ENCODE data around the gene BCKDK.

DNA sequence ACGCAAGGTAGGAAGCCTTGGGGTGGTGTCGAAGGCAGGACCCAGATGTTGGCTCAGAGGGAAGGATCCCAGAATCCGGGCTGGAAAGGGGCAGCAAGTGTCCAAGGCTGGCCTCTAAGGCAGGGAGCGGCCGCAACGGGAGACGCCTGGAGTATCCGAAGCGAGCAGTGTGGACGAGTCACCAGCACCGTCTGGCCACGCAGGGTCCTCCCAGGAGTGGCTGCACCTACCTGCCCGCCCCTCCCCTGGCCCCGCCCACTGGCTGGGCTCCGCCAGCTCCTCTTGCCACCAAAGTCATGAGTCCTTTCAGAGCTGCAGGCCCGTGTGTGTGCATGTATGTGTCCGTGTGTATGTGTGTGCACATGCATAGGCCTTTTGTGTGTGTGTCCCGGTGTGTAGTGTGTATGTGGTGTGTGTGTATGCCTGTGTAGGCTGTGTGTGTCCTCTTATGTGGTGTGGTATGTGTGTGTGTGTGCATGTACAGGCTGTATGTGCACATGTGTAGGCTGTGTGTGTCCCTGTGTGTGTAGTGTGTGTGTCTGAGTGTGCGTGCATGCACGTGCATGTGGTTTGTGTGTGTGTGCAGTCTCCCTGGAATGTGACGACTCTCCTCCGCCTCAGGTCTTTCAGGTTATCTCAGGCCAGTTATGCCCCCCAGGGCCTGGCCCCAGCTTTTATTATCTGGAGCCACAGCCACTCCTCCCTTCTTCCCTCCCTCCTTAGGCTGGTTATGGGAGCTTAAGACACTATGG, 27.5 kb downstream of the BCKDK start, which contains the start of gene PRSS8:
- TF ChIP-seq, protein P1, sequence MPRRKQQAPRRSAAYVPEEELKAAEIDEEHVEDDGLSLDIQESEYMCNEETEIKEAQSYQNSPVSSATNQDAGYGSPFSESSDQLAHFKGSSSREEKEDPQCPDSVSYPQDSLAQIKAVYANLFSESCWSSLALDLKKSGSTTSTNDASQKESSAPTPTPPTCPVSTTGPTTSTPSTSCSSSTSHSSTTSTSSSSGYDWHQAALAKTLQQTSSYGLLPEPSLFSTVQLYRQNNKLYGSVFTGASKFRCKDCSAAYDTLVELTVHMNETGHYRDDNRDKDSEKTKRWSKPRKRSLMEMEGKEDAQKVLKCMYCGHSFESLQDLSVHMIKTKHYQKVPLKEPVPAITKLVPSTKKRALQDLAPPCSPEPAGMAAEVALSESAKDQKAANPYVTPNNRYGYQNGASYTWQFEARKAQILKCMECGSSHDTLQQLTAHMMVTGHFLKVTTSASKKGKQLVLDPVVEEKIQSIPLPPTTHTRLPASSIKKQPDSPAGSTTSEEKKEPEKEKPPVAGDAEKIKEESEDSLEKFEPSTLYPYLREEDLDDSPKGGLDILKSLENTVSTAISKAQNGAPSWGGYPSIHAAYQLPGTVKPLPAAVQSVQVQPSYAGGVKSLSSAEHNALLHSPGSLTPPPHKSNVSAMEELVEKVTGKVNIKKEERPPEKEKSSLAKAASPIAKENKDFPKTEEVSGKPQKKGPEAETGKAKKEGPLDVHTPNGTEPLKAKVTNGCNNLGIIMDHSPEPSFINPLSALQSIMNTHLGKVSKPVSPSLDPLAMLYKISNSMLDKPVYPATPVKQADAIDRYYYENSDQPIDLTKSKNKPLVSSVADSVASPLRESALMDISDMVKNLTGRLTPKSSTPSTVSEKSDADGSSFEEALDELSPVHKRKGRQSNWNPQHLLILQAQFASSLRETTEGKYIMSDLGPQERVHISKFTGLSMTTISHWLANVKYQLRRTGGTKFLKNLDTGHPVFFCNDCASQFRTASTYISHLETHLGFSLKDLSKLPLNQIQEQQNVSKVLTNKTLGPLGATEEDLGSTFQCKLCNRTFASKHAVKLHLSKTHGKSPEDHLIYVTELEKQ (tag by site-specific recombination; IDR thresholded peaks at IDR 0.05; ENCODE audit: borderline replicate concordance), result no peak
- no peak for TF ChIP-seq ZNF174 (tag by site-specific recombination; IDR thresholded peaks at IDR 0.05)
- no peak for TF ChIP-seq ZNF211 (tag by site-specific recombination; IDR thresholded peaks at IDR 0.05; ENCODE audit: low read depth)
- TF ChIP-seq, protein P2, sequence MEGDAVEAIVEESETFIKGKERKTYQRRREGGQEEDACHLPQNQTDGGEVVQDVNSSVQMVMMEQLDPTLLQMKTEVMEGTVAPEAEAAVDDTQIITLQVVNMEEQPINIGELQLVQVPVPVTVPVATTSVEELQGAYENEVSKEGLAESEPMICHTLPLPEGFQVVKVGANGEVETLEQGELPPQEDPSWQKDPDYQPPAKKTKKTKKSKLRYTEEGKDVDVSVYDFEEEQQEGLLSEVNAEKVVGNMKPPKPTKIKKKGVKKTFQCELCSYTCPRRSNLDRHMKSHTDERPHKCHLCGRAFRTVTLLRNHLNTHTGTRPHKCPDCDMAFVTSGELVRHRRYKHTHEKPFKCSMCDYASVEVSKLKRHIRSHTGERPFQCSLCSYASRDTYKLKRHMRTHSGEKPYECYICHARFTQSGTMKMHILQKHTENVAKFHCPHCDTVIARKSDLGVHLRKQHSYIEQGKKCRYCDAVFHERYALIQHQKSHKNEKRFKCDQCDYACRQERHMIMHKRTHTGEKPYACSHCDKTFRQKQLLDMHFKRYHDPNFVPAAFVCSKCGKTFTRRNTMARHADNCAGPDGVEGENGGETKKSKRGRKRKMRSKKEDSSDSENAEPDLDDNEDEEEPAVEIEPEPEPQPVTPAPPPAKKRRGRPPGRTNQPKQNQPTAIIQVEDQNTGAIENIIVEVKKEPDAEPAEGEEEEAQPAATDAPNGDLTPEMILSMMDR (tag by site-specific recombination; IDR thresholded peaks at IDR 0.05), result no peak
- no peak for TF ChIP-seq ZNF274 (IDR thresholded peaks at IDR 0.05; ENCODE audit: low read length)
- TF ChIP-seq ZNF274 (tag by site-specific recombination; IDR thresholded peaks at IDR 0.05; ENCODE audit: borderline replicate concordance), result no peak

Data from HEK293 (cell line).